Osteocyte (in vitro differentiated cells): ENCODE measurements around the gene NTPCR. TPM values are rescaled to one million over a fixed set of nuclear protein-coding genes. Genes with fewer than 3 reads are reported as not detected.

Source experiments
- DNase-seq: peaks from one replicate; pipeline ENCODE4 v3.0.0; 2021; ENCODE audit warnings: mixed read lengths; ENCODE audit not compliant: unreplicated experiment; ENCODE audit errors: extremely low spot score
- H3K27ac Mint-ChIP-seq: one replicate; pipeline ENCODE4 v1.8.0; 2021; ENCODE audit warnings: mild to moderate bottlenecking, mixed read lengths; ENCODE audit not compliant: unreplicated experiment
- H3K27me3 Mint-ChIP-seq: one replicate; pipeline ENCODE4 v1.8.0; 2021; ENCODE audit warnings: mixed read lengths; ENCODE audit not compliant: unreplicated experiment
- H3K36me3 Mint-ChIP-seq: one replicate; pipeline ENCODE4 v1.8.0; 2021; ENCODE audit warnings: mixed read lengths; ENCODE audit not compliant: unreplicated experiment
- H3K4me1 Mint-ChIP-seq: one replicate; pipeline ENCODE4 v1.8.0; 2021; ENCODE audit warnings: mixed read lengths; ENCODE audit not compliant: unreplicated experiment
- H3K4me3 Mint-ChIP-seq: one replicate; pipeline ENCODE4 v1.8.0; 2021; ENCODE audit warnings: mild to moderate bottlenecking, moderate library complexity, mixed read lengths; ENCODE audit not compliant: unreplicated experiment
- H3K9me3 Mint-ChIP-seq: one replicate; pipeline ENCODE4 v1.8.0; 2021; ENCODE audit warnings: mixed read lengths; ENCODE audit not compliant: unreplicated experiment
- CTCF ChIP-seq: fragments of 200-600 bp; sonication (generic); IDR thresholded peaks from 2 replicates; pipeline ENCODE4 v1.5.0; 2021; ENCODE audit warnings: antibody characterized with exemption, mild to moderate bottlenecking, moderate library complexity
- total RNA-seq: library from RNA; stranded (reverse); gene quantifications from 2 replicates; pipeline ENCODE4 v1.2.1, GENCODE V29; 2021

The NTPCR gene
- total RNA-seq, 1 donor from 2014 or later = 29.6 TPM

- Mint-ChIP-seq H3K4me3 (no peak overlapping the region), H3K27ac (no peak overlapping the region), H3K4me1 (no peaks in the 10 kb centered on the region), H3K36me3 (peaks cover 21% of the 10 kb centered on the region), H3K27me3 (no peaks in the 10 kb centered on the region), H3K9me3 (peaks cover 5% of the 10 kb centered on the region)
- no peak for TF ChIP-seq CTCF
- DNase-seq = no peak
Observed at GRCh38 chr1:232988572-232989040, 38.2 kb downstream of the NTPCR start.

GRCh38 chr1:232990176-232991128, 40.0 kb downstream of the NTPCR start:
- H3K27ac Mint-ChIP-seq = no peak overlapping the region
- H3K36me3 Mint-ChIP-seq = peaks cover 33% of the 10 kb centered on the region
- no peaks in the 10 kb centered on the region for H3K27me3 Mint-ChIP-seq
- H3K9me3 Mint-ChIP-seq = peaks cover 5% of the 10 kb centered on the region
- H3K4me3 Mint-ChIP-seq = no peak overlapping the region
- H3K4me1 Mint-ChIP-seq = no peaks in the 10 kb centered on the region
- TF ChIP-seq CTCF = no peak
- no peak for DNase-seq

DNA sequence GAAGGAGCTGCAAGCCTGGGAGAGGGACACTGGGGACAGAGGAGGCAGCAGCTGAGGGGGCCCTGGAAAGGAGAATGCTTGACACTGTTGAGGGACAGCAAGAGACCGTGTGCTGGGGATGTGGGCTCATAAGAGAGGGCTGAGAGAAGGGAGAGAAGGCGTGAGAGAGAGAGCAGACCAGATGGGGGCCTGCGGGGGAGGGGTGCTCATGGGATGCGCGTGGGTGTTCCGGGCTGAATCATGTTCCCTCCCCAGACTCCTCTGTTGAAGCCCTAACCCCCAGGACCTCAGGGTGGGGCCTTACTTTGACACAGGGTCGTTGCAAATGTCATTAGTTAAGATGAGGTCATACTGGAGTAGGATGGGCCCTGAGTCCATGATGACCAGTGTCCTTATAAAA, 40.8 kb downstream of the NTPCR start:
- Mint-ChIP-seq H3K4me3 (no peak overlapping the region), H3K36me3 (peaks cover 33% of the 10 kb centered on the region), H3K27me3 (no peaks in the 10 kb centered on the region), H3K27ac (no peak overlapping the region), H3K9me3 (peaks cover 5% of the 10 kb centered on the region), H3K4me1 (no peaks in the 10 kb centered on the region)
- no peak for TF ChIP-seq CTCF
- no peak for DNase-seq

- Mint-ChIP-seq H3K27me3 (no peaks in the 10 kb centered on the region), H3K36me3 (peaks cover 36% of the 10 kb centered on the region), H3K4me1 (no peaks in the 10 kb centered on the region), H3K27ac (no peak overlapping the region), H3K4me3 (no peak overlapping the region), H3K9me3 (peaks cover 5% of the 10 kb centered on the region)
- no peak for DNase-seq
- TF ChIP-seq CTCF = no peak
Observed at GRCh38 chr1:232992227-232992626, 41.8 kb downstream of the NTPCR start.

DNA sequence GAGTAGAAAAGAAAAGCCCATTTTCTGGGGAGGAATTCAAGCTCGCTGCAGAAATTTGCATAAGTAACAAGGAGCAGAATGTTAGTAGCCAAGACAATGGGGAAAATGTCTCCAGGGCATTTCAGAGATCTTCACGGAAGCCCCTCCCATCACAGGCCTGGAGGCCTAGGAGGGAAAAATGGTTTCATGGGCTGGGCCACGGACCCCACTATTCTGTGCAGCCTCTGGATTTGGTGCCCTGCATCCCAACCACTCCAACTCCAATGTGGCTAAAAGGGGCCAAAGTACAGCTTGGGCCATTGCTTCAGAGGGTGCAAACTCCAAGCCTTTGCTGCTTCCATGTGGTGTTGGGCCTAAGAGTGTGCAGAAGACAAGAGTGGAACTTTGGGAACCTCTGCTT, 43.1 kb downstream of the NTPCR start:
- no peak overlapping the region for H3K27ac Mint-ChIP-seq
- H3K4me1 Mint-ChIP-seq = no peaks in the 10 kb centered on the region
- peaks cover 5% of the 10 kb centered on the region for H3K9me3 Mint-ChIP-seq
- H3K36me3 Mint-ChIP-seq = peaks cover 47% of the 10 kb centered on the region
- no peak for TF ChIP-seq CTCF
- no peaks in the 10 kb centered on the region for H3K27me3 Mint-ChIP-seq
- DNase-seq = no peak
- H3K4me3 Mint-ChIP-seq = no peak overlapping the region
